HG03025 (cell line): ENCODE results near the gene KDSR.

Source experiments
- ATAC-seq: cut with Tn5 transposase; IDR thresholded peaks from one replicate; pipeline ENCODE4 v1.9.1; 2021; ENCODE audit warnings: mild to moderate bottlenecking, moderate library complexity; ENCODE audit not compliant: unreplicated experiment, low FRiP score

KDSR gene

GRCh38 chr18:63290166-63290820, 76.7 kb downstream of the KDSR start:
- ATAC-seq = no peak

GRCh38 chr18:63288311-63288710, 78.7 kb downstream of the KDSR start:
- no peak for ATAC-seq

GRCh38 chr18:63287691-63288220, 79.2 kb downstream of the KDSR start:
- ATAC-seq = no peak

- no peak for ATAC-seq
These were observed 80.1 kb downstream of the KDSR start for GRCh38 chr18:63286926-63287325.

GRCh38 chr18:63284827-63285733, 81.9 kb downstream of the KDSR start:
- ATAC-seq = peak; percentile 96

- no peak for ATAC-seq
These were observed 82.7 kb downstream of the KDSR start for GRCh38 chr18:63284173-63284799.

GRCh38 chr18:63283305-63284094, 83.5 kb downstream of the KDSR start:
- no peak for ATAC-seq

GRCh38 chr18:63282793-63283192, 84.2 kb downstream of the KDSR start:
- ATAC-seq = no peak
